Measurements from ENCODE around the gene PARM1.
"Not testable (repeated sequence)": the region's sequence is repeated elsewhere in the genome, so short reads cannot be mapped to it uniquely, and the experiment has no call there.

The PARM1 gene

GRCh38 chr4:74983253-74983635, 50.3 kb downstream of the PARM1 start:
- no peak for DNase-seq (ENCODE audit: low spot score)

GRCh38 chr4:74990276-74990875, 57.5 kb downstream of the PARM1 start:
- no peak for DNase-seq (ENCODE audit: low spot score)

GRCh38 chr4:74994436-74994835, 61.5 kb downstream of the PARM1 start:
- not testable (repeated sequence) for DNase-seq (ENCODE audit: low spot score)

- no peak for DNase-seq (ENCODE audit: low spot score)
Measured at GRCh38 chr4:74996996-74997395, 64.1 kb downstream of the PARM1 start.

GRCh38 chr4:74997948-74998729, 65.2 kb downstream of the PARM1 start:
- DNase-seq (ENCODE audit: low spot score): no peak

- DNase-seq (ENCODE audit: low spot score): no peak
Measured at GRCh38 chr4:74999714-75000309, 66.9 kb downstream of the PARM1 start.

- DNase-seq (ENCODE audit: low spot score): no peak
Measured at GRCh38 chr4:75001871-75002270, 69.0 kb downstream of the PARM1 start.

- DNase-seq (ENCODE audit: low spot score): no peak
Measured at GRCh38 chr4:75002381-75002780, 69.5 kb downstream of the PARM1 start.

GRCh38 chr4:75003979-75004378, 71.1 kb downstream of the PARM1 start:
- DNase-seq (ENCODE audit: low spot score): no peak

- DNase-seq (ENCODE audit: low spot score): no peak
Measured at GRCh38 chr4:75004755-75005668, 72.1 kb downstream of the PARM1 start.

GRCh38 chr4:75005727-75006126, 72.8 kb downstream of the PARM1 start:
- no peak for DNase-seq (ENCODE audit: low spot score)

- DNase-seq (ENCODE audit: low spot score): no peak
Measured at GRCh38 chr4:75007891-75008290, 75.0 kb downstream of the PARM1 start.

- DNase-seq (ENCODE audit: low spot score): no peak
Measured at GRCh38 chr4:75009138-75009537, 76.2 kb downstream of the PARM1 start.

GRCh38 chr4:75011131-75011795, 78.3 kb downstream of the PARM1 start:
- DNase-seq (ENCODE audit: low spot score): no peak

GRCh38 chr4:75015627-75016026, 82.7 kb downstream of the PARM1 start:
- DNase-seq (ENCODE audit: low spot score): no peak

GRCh38 chr4:75016472-75016871, 83.6 kb downstream of the PARM1 start:
- no peak for DNase-seq (ENCODE audit: low spot score)

- DNase-seq (ENCODE audit: low spot score): no peak
Measured at GRCh38 chr4:75018811-75019479, 86.0 kb downstream of the PARM1 start.

GRCh38 chr4:75025431-75025830, 92.5 kb downstream of the PARM1 start:
- DNase-seq (ENCODE audit: low spot score): no peak

GRCh38 chr4:75028196-75028854, 95.4 kb downstream of the PARM1 start:
- DNase-seq (ENCODE audit: low spot score): no peak

- DNase-seq (ENCODE audit: low spot score): no peak
Measured at GRCh38 chr4:75030028-75030427, 97.1 kb downstream of the PARM1 start.

Measured in NAMALWA (cell line).